Sciatic nerve (tissue), 2 donors: Measurements from ENCODE around the gene PPP2R2D. TPM values are rescaled to one million over a fixed set of nuclear protein-coding genes. Genes with fewer than 3 reads are reported as not detected.
A peak's percentile ranks its signal among the peaks of the same experiment; 100 is the strongest.
"Not testable (repeated sequence)": the region's sequence is repeated elsewhere in the genome, so short reads cannot be mapped to it uniquely, and the experiment has no call there.

Experiments used
- ATAC-seq: fragments of 200-7000 bp; cut with Tn5 transposase; one replicate; pipeline ENCODE4 v1.9.1; 2020; ENCODE audit warnings: mild to moderate bottlenecking, moderate library complexity
- DNase-seq: peaks from one replicate; pipeline ENCODE4 v3.0.0-alpha.2; 2020; ENCODE audit warnings: low spot score
- intact Hi-C: fragments of 100-400 bp; cut with DNase I; formaldehyde crosslinking; loops from one replicate; pipeline ENCODE4 v1.14.2; 2022
- total RNA-seq: library from RNA; stranded (reverse); fragmentation: NEBNext Ultra II Directional; extraction: Animal tissue kit (Norgen Biotek cat#: 25700); gene quantifications from one replicate; pipeline ENCODE4 v1.2.1, GENCODE V29; 2021
- donor health status: DM: no; HTN: no; CAD: no.
- donor health status: DM: no; HTN: no; CAD: no.

PPP2R2D gene
- total RNA-seq, 1 donor from 2014 or later, result 30.1 TPM

DNA sequence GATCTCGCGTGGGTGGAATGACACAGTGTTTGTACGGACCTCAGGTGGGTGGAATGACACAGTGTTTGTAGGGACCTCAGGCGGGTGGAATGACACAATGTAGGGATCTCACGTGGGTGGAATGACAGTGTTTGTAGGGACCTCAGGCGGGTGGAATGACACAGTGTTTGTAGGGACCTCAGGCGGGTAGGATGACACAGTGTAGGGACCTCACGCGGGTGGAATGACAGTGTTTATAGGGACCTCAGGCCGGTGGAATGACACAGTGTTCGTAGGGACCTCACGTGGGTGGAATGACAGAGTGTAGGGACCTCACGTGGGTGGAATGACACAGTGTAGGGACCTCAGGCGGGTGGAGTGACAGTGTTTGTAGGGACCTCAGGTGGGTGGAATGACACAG is 18.7 kb downstream of the PPP2R2D start:
- DNase-seq, ATAC-seq, intact Hi-C loops: not testable (repeated sequence)

DNA sequence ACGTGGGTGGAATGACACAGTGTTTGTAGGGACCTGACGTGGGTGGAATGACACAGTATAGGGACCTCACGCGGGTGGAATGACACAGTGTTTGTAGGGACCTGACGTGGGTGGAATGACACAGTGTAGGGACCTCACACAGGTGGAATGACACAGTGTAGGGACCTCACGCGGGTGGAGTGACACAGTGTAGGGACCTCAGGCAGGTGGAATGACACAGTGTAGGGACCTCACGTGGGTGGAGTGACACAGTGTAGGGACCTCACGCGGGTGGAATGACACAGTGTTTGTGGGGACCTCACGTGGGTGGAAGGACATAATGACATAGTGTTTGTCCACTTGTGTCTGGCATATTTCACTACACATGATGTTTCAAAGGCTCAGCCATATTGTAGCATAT is 19.3 kb downstream of the PPP2R2D start:
- intact Hi-C loops, result no loop called here
- DNase-seq, result peak; percentile 18
- ATAC-seq, result no peak

- ATAC-seq (no peak), DNase-seq (no peak)
- intact Hi-C loops, result no loop called here
Measured at GRCh38 chr10:131920693-131921092, 19.9 kb downstream of the PPP2R2D start.

- DNase-seq (peak; percentile 26), ATAC-seq (no peak)
- intact Hi-C loops, result no loop called here
Measured at GRCh38 chr10:131921184-131921583, 20.4 kb downstream of the PPP2R2D start.

- no peak for ATAC-seq
- peak; percentile 14 for DNase-seq
- intact Hi-C loops, result no loop called here
Measured at GRCh38 chr10:131923038-131923756, 22.4 kb downstream of the PPP2R2D start.

- no peak for ATAC-seq
- intact Hi-C loops, result no loop called here
- DNase-seq, result no peak
Measured at GRCh38 chr10:131925011-131925649, 24.3 kb downstream of the PPP2R2D start.

DNA sequence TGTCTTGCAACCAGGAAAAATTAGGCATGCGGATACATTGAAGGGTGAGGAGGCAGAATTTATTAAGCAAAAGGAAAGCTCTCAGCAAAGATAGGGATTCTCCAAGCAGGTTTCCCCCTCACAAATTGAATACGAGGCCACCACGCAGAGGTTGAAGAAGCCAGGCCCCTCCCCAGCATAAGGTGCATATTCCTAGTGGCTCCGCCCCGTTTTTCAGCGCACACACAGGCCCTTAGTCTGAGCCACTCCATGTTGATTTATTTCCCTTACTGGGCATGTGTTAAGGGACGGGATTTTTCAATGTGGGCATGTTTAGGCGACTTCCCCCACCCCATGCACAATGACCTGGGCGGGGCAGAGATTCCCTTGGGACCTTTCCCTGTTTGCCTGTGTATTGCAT is 24.9 kb downstream of the PPP2R2D start:
- ATAC-seq (no peak), DNase-seq (peak; percentile 26)
- intact Hi-C loops, result no loop called here

- intact Hi-C loops, result no loop called here
- no peak for ATAC-seq
Measured at GRCh38 chr10:131926253-131926652, 25.4 kb downstream of the PPP2R2D start.

GRCh38 chr10:131926743-131927595 is 26.2 kb downstream of the PPP2R2D start:
- intact Hi-C loops, result no loop called here
- ATAC-seq, result no peak
- DNase-seq, result peak; percentile 44

More at GRCh38 chr10:131926253-131926652, 25.4 kb downstream of the PPP2R2D start:
- peak; percentile 28 for DNase-seq

- intact Hi-C loops, result no loop called here
- peak; percentile 35 for ATAC-seq
- DNase-seq, result peak; percentile 23
Measured at GRCh38 chr10:131928248-131929095, 27.7 kb downstream of the PPP2R2D start.

GRCh38 chr10:131929122-131929845 is 28.5 kb downstream of the PPP2R2D start:
- peak; percentile 35 for DNase-seq
- intact Hi-C loops, result no loop called here
- ATAC-seq, result no peak

DNA sequence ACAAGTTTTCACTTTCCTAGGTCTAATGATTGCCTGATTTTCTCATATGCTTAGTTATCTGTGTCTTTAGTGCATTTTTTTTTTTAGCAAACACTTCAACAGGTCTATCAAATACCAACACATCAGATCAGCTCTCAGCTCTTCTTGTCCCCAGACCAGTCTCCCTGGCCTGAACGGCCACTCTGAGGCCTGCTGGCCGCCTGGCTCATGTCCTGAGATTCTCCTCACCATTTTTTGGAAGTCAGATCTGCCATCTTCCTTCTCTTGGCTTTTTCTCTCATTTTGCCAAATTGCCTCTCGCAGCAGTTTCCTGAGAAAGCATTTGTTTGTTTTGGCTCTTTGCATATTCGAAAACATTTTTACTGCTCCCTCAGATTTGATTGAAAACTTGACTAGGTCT is 29.3 kb downstream of the PPP2R2D start:
- intact Hi-C loops, result no loop called here
- no peak for ATAC-seq
- no peak for DNase-seq

DNA sequence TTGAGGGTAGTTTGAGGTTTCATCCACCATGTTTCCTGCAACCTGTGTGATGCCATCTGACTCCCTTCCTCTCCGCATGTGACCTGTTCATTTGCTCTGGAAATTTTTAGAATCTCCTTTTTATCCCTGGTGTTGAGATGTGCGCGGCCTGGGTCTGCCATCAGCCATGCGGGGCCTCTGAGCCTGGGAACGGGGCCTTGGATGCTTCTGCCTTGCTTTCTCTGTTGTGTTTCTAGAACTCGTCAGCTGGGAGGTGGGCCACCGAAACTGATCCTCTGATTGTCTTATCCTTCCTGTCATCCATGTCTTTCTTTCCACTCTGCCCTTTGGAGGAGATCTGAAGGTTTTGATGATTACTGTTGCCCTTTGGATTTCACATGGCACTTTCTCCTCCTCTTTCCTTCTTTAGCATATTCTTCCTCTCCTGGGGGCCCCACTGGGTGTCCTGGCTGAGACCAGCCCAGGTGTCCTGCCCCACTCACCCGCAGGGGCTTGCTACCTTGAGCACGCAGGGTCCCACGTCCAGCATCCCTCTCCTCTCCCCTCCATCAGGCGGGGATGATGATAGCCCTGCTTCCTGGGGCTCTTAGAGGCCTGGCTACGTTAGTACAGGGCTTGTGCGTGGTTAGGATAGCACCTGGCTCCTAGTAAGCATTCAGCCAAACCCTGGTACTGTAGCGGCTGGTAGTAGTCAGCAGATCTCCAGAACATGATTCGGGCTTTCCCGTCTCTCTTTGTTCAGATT is 29.9 kb downstream of the PPP2R2D start:
- intact Hi-C loops, result no loop called here
- ATAC-seq (no peak), DNase-seq (peak; percentile 38)

DNA sequence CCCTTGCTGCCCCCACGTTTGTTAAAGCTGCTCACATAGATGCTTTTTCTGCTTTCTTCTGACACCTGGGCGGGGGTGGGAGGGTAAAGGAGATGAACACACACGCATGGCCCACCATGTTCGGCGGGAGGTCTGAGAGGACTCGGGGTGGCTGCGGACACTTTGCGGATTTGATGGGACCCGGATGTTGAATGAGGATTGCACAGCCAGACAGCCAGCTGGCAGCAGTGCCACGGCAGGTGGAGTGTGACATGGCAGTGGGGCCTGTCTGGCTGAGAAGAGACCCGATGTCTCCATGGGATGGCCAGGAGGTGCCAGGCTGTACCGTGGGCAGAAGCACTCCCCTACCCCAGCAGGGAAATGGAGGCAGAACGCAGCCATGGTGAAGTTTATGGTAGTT is 31.2 kb downstream of the PPP2R2D start:
- DNase-seq (peak; percentile 41), ATAC-seq (no peak)
- intact Hi-C loops, result no loop called here

DNA sequence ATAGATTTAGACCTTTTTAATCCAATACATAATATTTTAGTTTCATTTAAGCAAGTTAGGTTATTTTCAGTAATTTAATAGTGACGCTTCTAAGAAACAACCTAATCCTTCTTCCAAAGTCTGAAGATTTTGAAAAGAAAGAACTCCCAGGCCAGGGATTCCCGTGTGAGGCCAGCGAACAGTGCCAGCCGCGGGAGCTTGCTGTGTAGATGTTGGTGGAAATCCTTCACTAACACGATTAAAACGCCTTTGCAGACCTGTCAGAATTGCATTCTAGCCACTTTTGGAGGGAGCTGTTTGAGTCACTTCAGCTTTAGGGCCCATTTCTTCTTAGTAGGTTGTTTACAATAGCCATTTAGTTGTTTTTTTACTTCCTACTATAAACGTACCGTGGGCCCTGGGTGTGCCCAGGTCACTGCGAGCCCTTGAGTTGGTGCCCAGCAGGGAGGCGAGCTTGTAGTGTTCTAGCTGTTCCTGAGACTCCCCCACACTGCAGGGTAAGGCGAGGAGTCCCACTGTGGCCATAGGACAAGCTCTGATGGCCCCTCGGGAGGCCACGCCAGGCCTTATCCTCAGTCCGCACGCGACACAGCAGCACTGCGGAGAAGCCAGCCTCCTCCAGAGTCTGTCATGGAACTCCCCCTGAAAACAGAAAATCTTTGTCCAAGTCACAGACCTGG is 32.3 kb downstream of the PPP2R2D start:
- intact Hi-C loops, result no loop called here
- no peak for ATAC-seq
- peak; percentile 33 for DNase-seq

- DNase-seq (no peak), ATAC-seq (no peak)
- intact Hi-C loops, result no loop called here
Measured at GRCh38 chr10:131933696-131934086, 32.9 kb downstream of the PPP2R2D start.

DNA sequence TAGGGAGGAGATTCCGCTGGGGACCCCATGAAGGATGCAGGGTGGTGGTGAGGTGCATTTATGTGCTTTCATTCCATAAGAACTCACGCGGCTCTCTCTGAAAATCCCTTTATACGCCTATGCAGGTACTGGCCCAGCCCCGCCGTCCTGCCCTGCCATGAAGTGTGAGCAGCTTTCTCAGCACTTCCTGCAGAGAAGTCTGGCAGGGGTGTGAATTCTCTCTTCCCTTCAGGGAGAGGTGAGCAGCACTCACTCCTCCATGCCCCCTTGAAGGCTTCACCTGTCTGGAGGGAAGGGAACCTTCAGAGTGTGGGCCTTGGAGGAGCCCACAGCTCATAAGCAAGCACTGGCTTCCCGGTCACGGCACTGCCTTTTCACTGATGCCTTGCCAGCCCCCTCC is 34.0 kb downstream of the PPP2R2D start:
- intact Hi-C loops, result no loop called here
- peak; percentile 48 for DNase-seq
- ATAC-seq, result no peak
